ENCODE data around the gene ST8SIA1.

GRCh38 chr12:22276313-22276712 is 58.2 kb downstream of the ST8SIA1 start:
- TF ChIP-seq CTCF (IDR thresholded peaks at IDR 0.05): no peak
- TF ChIP-seq POLR2A (IDR thresholded peaks at IDR 0.05): no peak

All from gastroesophageal sphincter (tissue), 3 donors.